Chondrocyte (in vitro differentiated cells): ENCODE data around the gene GALNT9. TPM values are rescaled to one million over a fixed set of nuclear protein-coding genes. Genes with fewer than 3 reads are reported as not detected.

ENCODE experiments used
- DNase-seq: peaks from one replicate; pipeline ENCODE4 v3.0.0; 2021; ENCODE audit warnings: mixed read lengths, low spot score
- H3K27ac Mint-ChIP-seq: one replicate; pipeline ENCODE4 v1.8.0; 2021; ENCODE audit warnings: mild to moderate bottlenecking, moderate library complexity, mixed read lengths; ENCODE audit not compliant: unreplicated experiment
- H3K27me3 Mint-ChIP-seq: 2 replicates; pipeline ENCODE4 v1.8.0; 2021; ENCODE audit warnings: low read depth, mixed read lengths
- H3K36me3 Mint-ChIP-seq: 2 replicates; pipeline ENCODE4 v1.8.0; 2021; ENCODE audit warnings: low read depth, mixed read lengths
- H3K4me1 Mint-ChIP-seq: 2 replicates; pipeline ENCODE4 v1.8.0; 2021; ENCODE audit warnings: low read depth, mild to moderate bottlenecking, mixed read lengths
- H3K4me3 Mint-ChIP-seq: one replicate; pipeline ENCODE4 v1.8.0; 2021; ENCODE audit warnings: mild to moderate bottlenecking, moderate library complexity, mixed read lengths; ENCODE audit not compliant: unreplicated experiment
- H3K9me3 Mint-ChIP-seq: 2 replicates; pipeline ENCODE4 v1.8.0; 2021; ENCODE audit warnings: low read depth, mixed read lengths
- CTCF ChIP-seq: fragments of 200-600 bp; sonication (generic); IDR thresholded peaks from 2 replicates; pipeline ENCODE4 v1.5.0; 2021; ENCODE audit warnings: antibody characterized with exemption, mild to moderate bottlenecking, moderate library complexity
- total RNA-seq: library from RNA; stranded (reverse); gene quantifications from 3 replicates; pipeline ENCODE4 v1.2.1, GENCODE V29; 2021

Gene GALNT9
- total RNA-seq, 1 donor from 2014 or later = not detected

DNA sequence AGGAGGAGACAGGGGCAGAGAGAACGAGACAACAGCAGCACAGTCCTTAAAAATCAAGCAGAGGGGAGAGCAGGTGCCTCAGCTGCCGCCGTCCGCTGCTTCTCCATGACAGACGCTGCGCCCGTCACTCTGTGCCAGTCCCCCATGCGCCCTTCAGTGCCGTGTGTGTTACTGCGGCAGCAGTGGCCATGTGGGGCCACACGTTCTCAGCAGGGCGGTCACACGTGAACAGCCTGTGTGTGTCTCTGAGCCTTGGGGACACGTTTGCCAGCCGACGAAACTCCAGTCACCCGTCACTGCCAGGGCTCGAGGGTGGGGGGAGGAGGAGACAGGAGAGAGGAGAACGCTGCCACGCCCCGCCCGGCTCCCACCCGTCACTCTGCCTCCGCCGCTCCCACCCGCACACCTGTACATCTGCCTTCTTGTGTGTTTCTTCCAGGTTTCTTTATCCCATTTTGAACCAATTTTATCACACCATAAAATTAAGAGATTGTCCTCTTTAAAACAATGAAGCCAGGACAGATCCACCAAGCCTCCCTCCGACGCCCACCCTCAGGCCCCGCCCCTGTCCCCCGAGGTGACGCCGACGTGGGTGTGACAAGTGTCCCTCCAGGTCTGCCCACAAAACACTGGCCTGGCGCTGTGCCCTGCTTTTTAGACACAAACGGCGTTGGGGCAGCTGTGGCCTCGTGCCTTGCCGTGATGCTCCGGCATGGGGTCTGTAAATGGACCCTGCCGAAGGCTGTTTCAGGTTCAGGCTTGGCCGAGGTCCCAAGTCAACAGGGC lies 58.2 kb downstream of the GALNT9 start:
- Mint-ChIP-seq H3K9me3 (no peaks in the 10 kb centered on the region), H3K36me3 (no peaks in the 10 kb centered on the region), H3K4me3 (no peak overlapping the region), H3K27ac (no peak overlapping the region), H3K4me1 (peaks cover 2% of the 10 kb centered on the region), H3K27me3 (peaks cover 51% of the 10 kb centered on the region)
- no peak for DNase-seq
- TF ChIP-seq CTCF = no peak

DNA sequence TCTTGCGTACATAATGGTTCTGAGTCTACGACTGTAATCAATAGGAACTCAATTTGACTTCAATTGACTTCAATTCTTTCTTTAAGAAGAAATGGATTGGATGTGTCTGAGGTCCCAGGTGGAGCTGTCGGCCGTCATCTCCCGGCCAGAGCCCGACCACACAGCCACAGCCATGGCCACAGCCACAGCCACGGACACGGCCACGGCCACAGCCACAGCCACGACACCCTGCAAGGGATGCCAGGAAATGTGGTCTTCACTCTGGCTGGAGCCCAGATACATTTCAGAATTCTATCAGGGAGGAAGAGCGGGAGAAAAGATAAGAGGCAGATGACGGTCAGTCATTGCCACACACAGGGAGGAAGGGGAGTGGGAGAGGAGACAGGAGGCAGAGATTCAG lies 58.9 kb downstream of the GALNT9 start:
- no peak for TF ChIP-seq CTCF
- peaks cover 2% of the 10 kb centered on the region for H3K4me1 Mint-ChIP-seq
- H3K27me3 Mint-ChIP-seq = peaks cover 51% of the 10 kb centered on the region
- no peaks in the 10 kb centered on the region for H3K36me3 Mint-ChIP-seq
- no peak for DNase-seq
- no peaks in the 10 kb centered on the region for H3K9me3 Mint-ChIP-seq
- no peak overlapping the region for H3K27ac Mint-ChIP-seq
- no peak overlapping the region for H3K4me3 Mint-ChIP-seq

DNA sequence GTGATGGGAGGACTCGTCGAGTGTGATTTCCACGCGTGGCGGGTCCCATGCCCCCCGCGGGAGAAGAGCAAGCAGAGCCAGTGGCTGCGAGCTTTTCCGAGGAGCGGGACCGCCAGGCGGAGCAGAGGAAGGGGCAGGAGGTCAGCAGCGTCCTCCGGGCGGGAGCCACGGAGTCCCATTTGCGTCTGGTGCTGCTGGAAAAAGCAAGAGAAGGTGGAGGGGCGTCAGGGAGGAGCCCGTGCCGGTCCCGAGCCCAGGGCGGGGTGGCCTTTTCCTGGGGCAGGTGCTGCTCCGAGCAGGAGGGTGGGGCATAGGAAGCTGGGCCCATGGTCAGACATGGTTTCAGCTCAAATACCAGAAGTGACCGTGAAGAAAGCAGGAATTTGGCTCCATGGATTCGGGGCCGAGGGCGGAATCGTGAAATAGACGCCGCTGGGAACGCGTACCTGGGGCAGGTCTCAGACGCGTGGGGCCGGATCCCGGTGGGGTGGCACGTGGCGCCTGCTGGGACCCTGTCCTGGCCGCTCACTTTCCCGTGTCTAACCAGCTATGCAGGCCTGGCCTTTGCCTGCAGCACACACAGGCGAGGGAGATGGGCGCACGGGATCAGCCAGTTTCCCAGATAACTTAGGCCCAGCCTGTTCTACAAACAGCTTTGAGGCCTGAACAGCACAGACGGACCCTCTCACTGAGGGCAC lies 60.0 kb downstream of the GALNT9 start:
- Mint-ChIP-seq H3K36me3 (no peaks in the 10 kb centered on the region), H3K27ac (no peak overlapping the region), H3K4me3 (no peak overlapping the region), H3K27me3 (peaks cover 47% of the 10 kb centered on the region), H3K4me1 (no peaks in the 10 kb centered on the region), H3K9me3 (no peaks in the 10 kb centered on the region)
- no peak for DNase-seq
- no peak for TF ChIP-seq CTCF

GRCh38 chr12:132268674-132269073 lies 60.7 kb downstream of the GALNT9 start:
- H3K27ac Mint-ChIP-seq = no peak overlapping the region
- DNase-seq = no peak
- no peaks in the 10 kb centered on the region for H3K36me3 Mint-ChIP-seq
- H3K4me3 Mint-ChIP-seq = no peak overlapping the region
- H3K9me3 Mint-ChIP-seq = no peaks in the 10 kb centered on the region
- H3K27me3 Mint-ChIP-seq = peaks cover 45% of the 10 kb centered on the region
- H3K4me1 Mint-ChIP-seq = no peaks in the 10 kb centered on the region
- TF ChIP-seq CTCF = no peak

DNA sequence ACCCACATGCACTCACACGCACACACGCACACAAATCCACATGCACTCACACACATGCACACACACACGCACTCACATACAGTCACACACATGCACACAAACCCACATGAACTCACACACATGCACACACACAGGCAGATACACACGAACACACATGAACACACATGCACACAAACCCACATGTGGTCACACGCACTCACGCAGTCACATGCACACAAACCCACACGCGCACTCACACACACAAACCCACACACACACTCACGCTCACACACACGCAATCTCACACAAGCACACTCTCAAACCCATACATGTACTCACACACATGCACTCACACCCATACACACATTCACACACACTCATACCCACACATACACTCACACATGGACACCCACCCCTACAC lies 61.5 kb downstream of the GALNT9 start:
- Mint-ChIP-seq H3K4me1 (no peaks in the 10 kb centered on the region), H3K27me3 (peaks cover 46% of the 10 kb centered on the region), H3K36me3 (no peaks in the 10 kb centered on the region), H3K27ac (no peak overlapping the region), H3K4me3 (no peak overlapping the region), H3K9me3 (no peaks in the 10 kb centered on the region)
- no peak for DNase-seq
- TF ChIP-seq CTCF = no peak
